PFSK-1 (cell line): ENCODE data around the gene DNM3.

Experiments used
- FOXP2 ChIP-seq: optimal IDR thresholded peaks from 2 replicates; pipeline ENCODE3; 2011; ENCODE audit warnings: borderline replicate concordance, control low read depth, inconsistent platforms; ENCODE audit not compliant: insufficient read depth; ENCODE audit errors: extremely low read length, extremely low read depth
- POLR2AphosphoS5 ChIP-seq: IDR thresholded peaks from 2 replicates; pipeline ENCODE4 v1.6.1; 2012; ENCODE audit warnings: low read depth, mild to moderate bottlenecking, control low read depth, low read length, moderate library complexity
- SIN3A ChIP-seq: IDR thresholded peaks from 2 replicates; pipeline ENCODE4 v1.6.1; 2012; ENCODE audit warnings: mild to moderate bottlenecking, low read length, moderate library complexity, borderline replicate concordance; ENCODE audit not compliant: insufficient read depth
- TAF1 ChIP-seq: IDR thresholded peaks from 2 replicates; pipeline ENCODE4 v1.6.1; 2012; ENCODE audit warnings: low read length, control low read depth, borderline replicate concordance; ENCODE audit not compliant: insufficient read depth
- TF ChIP-seq, protein P1 (sequence below), 2 experiments: IDR thresholded peaks; 2 replicates each; pipeline versions ENCODE4 v1.6.1 to v1.8.0; 2011 to 2012; ENCODE audit warnings: low read depth in 2 of 2, low read length in 2 of 2, control low read depth in 1 of 2, inconsistent platforms in 1 of 2, mild to moderate bottlenecking in 1 of 2, moderate library complexity in 1 of 2; ENCODE audit not compliant: insufficient read depth in 1 of 2

DNM3 gene

DNA sequence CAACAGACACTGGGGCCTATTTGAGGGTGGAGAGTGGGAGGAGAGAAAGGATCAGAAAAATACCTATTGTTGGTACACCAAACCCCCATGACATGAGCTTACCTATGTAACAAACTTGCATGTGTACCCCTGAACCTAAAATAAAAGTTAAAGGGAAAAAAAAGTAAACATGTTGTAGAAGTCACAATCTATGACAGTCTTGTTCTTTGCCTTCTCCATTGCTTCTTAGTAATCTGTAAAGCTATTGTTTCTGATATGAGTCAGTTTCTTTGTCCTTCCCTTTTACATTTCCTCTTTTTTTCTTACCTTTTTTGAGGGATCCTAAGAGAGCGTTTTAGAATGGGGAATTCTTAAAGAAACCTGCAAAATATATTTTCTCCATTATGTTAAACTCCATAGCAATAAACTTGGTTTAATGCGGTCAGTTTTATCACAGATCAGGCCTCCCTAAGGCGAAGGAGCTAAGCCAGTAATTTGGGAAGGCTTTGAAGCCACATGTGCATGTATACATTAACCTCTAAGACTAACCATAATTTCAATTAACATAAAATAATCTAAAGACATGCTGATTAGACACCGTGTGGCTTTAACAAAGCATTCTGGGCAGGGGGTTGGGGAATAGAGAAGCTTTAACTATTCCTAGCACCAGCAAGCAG, 501.4 kb downstream of the DNM3 start:
- TF ChIP-seq FOXP2 (no peak), POLR2AphosphoS5 (no peak), SIN3A (no peak), TAF1 (no peak)
- TF ChIP-seq, protein P1, sequence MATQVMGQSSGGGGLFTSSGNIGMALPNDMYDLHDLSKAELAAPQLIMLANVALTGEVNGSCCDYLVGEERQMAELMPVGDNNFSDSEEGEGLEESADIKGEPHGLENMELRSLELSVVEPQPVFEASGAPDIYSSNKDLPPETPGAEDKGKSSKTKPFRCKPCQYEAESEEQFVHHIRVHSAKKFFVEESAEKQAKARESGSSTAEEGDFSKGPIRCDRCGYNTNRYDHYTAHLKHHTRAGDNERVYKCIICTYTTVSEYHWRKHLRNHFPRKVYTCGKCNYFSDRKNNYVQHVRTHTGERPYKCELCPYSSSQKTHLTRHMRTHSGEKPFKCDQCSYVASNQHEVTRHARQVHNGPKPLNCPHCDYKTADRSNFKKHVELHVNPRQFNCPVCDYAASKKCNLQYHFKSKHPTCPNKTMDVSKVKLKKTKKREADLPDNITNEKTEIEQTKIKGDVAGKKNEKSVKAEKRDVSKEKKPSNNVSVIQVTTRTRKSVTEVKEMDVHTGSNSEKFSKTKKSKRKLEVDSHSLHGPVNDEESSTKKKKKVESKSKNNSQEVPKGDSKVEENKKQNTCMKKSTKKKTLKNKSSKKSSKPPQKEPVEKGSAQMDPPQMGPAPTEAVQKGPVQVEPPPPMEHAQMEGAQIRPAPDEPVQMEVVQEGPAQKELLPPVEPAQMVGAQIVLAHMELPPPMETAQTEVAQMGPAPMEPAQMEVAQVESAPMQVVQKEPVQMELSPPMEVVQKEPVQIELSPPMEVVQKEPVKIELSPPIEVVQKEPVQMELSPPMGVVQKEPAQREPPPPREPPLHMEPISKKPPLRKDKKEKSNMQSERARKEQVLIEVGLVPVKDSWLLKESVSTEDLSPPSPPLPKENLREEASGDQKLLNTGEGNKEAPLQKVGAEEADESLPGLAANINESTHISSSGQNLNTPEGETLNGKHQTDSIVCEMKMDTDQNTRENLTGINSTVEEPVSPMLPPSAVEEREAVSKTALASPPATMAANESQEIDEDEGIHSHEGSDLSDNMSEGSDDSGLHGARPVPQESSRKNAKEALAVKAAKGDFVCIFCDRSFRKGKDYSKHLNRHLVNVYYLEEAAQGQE (IDR thresholded peaks at IDR 0.05; ENCODE audit: insufficient read depth in 1 of 2, low read depth in 2 of 2, low read length in 2 of 2): no peak

- TF ChIP-seq, protein P1 (IDR thresholded peaks at IDR 0.05; ENCODE audit: insufficient read depth in 1 of 2, low read depth in 2 of 2, low read length in 2 of 2): 0 out of 4 replicates have a peak, but pooled peaks of 1 of the 2 experiments have one; percentile 9
- TF ChIP-seq FOXP2: no peak
- no peak for TF ChIP-seq TAF1
Measured at GRCh38 chr1:172343240-172344160, 502.2 kb downstream of the DNM3 start.

DNA sequence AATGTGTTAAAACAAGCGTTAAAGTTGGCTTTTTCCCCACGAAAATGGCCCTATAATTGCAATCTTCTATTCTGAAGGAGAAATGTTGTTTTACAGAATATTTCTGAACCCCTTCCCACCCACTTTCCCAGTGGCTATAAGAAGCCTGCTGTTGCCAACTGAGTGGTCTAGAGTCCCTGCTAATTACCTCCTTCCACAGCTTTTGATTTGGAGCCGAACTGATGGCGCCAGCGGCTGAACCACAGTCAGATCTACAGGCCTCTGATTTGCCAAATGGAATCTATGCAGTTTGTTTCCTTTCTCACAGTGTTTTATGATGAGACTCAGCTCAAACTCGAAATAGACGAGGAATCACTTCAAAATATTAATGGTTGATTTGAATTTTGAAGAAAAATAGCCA, 503.1 kb downstream of the DNM3 start:
- TF ChIP-seq FOXP2 (no peak), POLR2AphosphoS5 (no peak), SIN3A (no peak), TAF1 (no peak)
- TF ChIP-seq, protein P1 (IDR thresholded peaks at IDR 0.05; ENCODE audit: insufficient read depth in 1 of 2, low read depth in 2 of 2, low read length in 2 of 2): no peak

DNA sequence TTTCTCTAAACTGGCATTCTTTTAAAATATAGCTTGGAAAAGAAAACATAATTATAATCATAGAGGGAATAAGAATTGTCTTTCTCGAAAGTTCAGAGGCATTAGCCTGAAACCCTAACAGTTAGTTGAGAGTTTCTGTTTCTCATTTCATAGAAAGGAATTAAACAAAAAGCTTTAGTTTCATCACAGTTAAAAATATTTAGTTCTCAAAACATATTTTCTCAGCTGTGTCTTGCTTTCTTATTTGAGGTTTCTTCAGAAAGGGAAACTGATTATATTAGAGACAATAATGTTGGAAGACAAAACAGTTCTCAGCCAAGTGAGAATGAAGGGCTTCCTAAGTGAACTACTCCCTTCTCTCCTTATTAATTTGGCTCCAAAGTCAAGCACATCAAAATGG, 503.8 kb downstream of the DNM3 start:
- TF ChIP-seq FOXP2 (no peak), POLR2AphosphoS5 (no peak), SIN3A (no peak), TAF1 (no peak)
- TF ChIP-seq, protein P1 (IDR thresholded peaks at IDR 0.05; ENCODE audit: insufficient read depth in 1 of 2, low read depth in 2 of 2, low read length in 2 of 2): no peak
